T-helper 17 cell (primary cell): ENCODE data around the gene HDGFL3. TPM values are rescaled to one million over a fixed set of nuclear protein-coding genes. Genes with fewer than 3 reads are reported as not detected.
"Not testable (repeated sequence)": the region's sequence is repeated elsewhere in the genome, so short reads cannot be mapped to it uniquely, and the experiment has no call there.

Source experiments
- ATAC-seq: fragments of 150-1000 bp; cut with Tn5 transposase; 2 replicates; pipeline ENCODE4 v1.10.0; 2021; ENCODE audit warnings: mild to moderate bottlenecking, moderate library complexity
- DNase-seq, 3 donors: peaks; one replicate each; pipeline versions ENCODE4 v3.0.0 to v3.0.0-alpha.2; 2020 to 2021
- H3K9me3 ChIP-seq: one replicate; pipeline ENCODE4 v1.7.0; 2013; ENCODE audit warnings: low read length, mild to moderate bottlenecking; ENCODE audit not compliant: control insufficient read depth, poor library complexity, severe bottlenecking
- H3K27ac Mint-ChIP-seq: one replicate; pipeline ENCODE4 v1.8.0; 2022; ENCODE audit warnings: mild to moderate bottlenecking, moderate library complexity, mixed read lengths
- H3K27me3 Mint-ChIP-seq: one replicate; pipeline ENCODE4 v1.8.0; 2022; ENCODE audit warnings: mixed read lengths
- H3K36me3 Mint-ChIP-seq: one replicate; pipeline ENCODE4 v1.8.0; 2022; ENCODE audit warnings: low read depth, mixed read lengths
- H3K4me1 Mint-ChIP-seq: one replicate; pipeline ENCODE4 v1.8.0; 2022; ENCODE audit warnings: mild to moderate bottlenecking, mixed read lengths
- H3K4me3 Mint-ChIP-seq: one replicate; pipeline ENCODE4 v1.8.0; 2022; ENCODE audit warnings: mild to moderate bottlenecking, moderate library complexity, mixed read lengths
- total RNA-seq, 4 donors: library from RNA in 2 of 4; stranded (reverse) in 2 of 4; gene quantifications; one replicate each; pipeline ENCODE4 v1.2.3 and lab custom pipeline; 2022 to 2026

Gene HDGFL3
- total RNA-seq, 2 donors from 2014 or later = 4.4 to 26.4 TPM

- Mint-ChIP-seq H3K27me3 (peaks cover 45% of the 10 kb centered on the region), H3K27ac (no peak overlapping the region), H3K4me1 (no peaks in the 10 kb centered on the region), H3K4me3 (no peak overlapping the region), H3K36me3 (no peaks in the 10 kb centered on the region)
- H3K9me3 ChIP-seq = peaks cover 2% of the 10 kb centered on the region
- ATAC-seq (no peak), DNase-seq (no peak)
These were observed 107.5 kb downstream of the HDGFL3 start for GRCh38 chr15:83100097-83100646.

GRCh38 chr15:83099290-83099689, 108.3 kb downstream of the HDGFL3 start:
- Mint-ChIP-seq H3K4me1 (no peaks in the 10 kb centered on the region), H3K36me3 (no peaks in the 10 kb centered on the region), H3K27me3 (peaks cover 38% of the 10 kb centered on the region), H3K4me3 (no peak overlapping the region), H3K27ac (no peak overlapping the region)
- no peak for ATAC-seq
- peaks cover 2% of the 10 kb centered on the region for H3K9me3 ChIP-seq
- DNase-seq = no peak

GRCh38 chr15:83098079-83098478, 109.5 kb downstream of the HDGFL3 start:
- no peaks in the 10 kb centered on the region for H3K4me1 Mint-ChIP-seq
- H3K27me3 Mint-ChIP-seq = peaks cover 36% of the 10 kb centered on the region
- no peak for ATAC-seq
- no peak for DNase-seq
- H3K9me3 ChIP-seq = peaks cover 2% of the 10 kb centered on the region
- no peaks in the 10 kb centered on the region for H3K36me3 Mint-ChIP-seq
- H3K27ac Mint-ChIP-seq = no peak overlapping the region
- no peak overlapping the region for H3K4me3 Mint-ChIP-seq

- H3K9me3 ChIP-seq = peaks cover 2% of the 10 kb centered on the region
- H3K36me3 Mint-ChIP-seq = no peaks in the 10 kb centered on the region
- peaks cover 18% of the 10 kb centered on the region for H3K27me3 Mint-ChIP-seq
- no peak for DNase-seq
- no peak overlapping the region for H3K4me3 Mint-ChIP-seq
- ATAC-seq = no peak
- H3K27ac Mint-ChIP-seq = no peak overlapping the region
- peaks cover 4% of the 10 kb centered on the region for H3K4me1 Mint-ChIP-seq
These were observed 113.0 kb downstream of the HDGFL3 start for GRCh38 chr15:83094583-83094982.

GRCh38 chr15:83092309-83092976, 115.2 kb downstream of the HDGFL3 start:
- Mint-ChIP-seq H3K27me3 (peaks cover 26% of the 10 kb centered on the region), H3K27ac (no peak overlapping the region), H3K4me1 (peaks cover 4% of the 10 kb centered on the region), H3K36me3 (peaks cover 3% of the 10 kb centered on the region), H3K4me3 (no peak overlapping the region)
- no peak for DNase-seq
- no peaks in the 10 kb centered on the region for H3K9me3 ChIP-seq
- peak; percentile 36 for ATAC-seq

GRCh38 chr15:83091965-83092308, 115.7 kb downstream of the HDGFL3 start:
- H3K9me3 ChIP-seq, ATAC-seq, H3K36me3 Mint-ChIP-seq, H3K4me3 Mint-ChIP-seq, H3K4me1 Mint-ChIP-seq, DNase-seq, H3K27ac Mint-ChIP-seq: not testable (repeated sequence)
- H3K27me3 Mint-ChIP-seq = peaks cover 30% of the 10 kb centered on the region

- Mint-ChIP-seq H3K27ac (no peak overlapping the region), H3K27me3 (peaks cover 28% of the 10 kb centered on the region), H3K36me3 (peaks cover 3% of the 10 kb centered on the region), H3K4me3 (no peak overlapping the region), H3K4me1 (peaks cover 4% of the 10 kb centered on the region)
- peaks cover 2% of the 10 kb centered on the region for H3K9me3 ChIP-seq
- DNase-seq = no peak
- ATAC-seq = no peak
These were observed 117.2 kb downstream of the HDGFL3 start for GRCh38 chr15:83090465-83090864.

GRCh38 chr15:83088876-83089275, 118.7 kb downstream of the HDGFL3 start:
- no peak overlapping the region for H3K4me3 Mint-ChIP-seq
- H3K27ac Mint-ChIP-seq = no peak overlapping the region
- DNase-seq = no peak
- peaks cover 3% of the 10 kb centered on the region for H3K36me3 Mint-ChIP-seq
- peaks cover 4% of the 10 kb centered on the region for H3K4me1 Mint-ChIP-seq
- peaks cover 34% of the 10 kb centered on the region for H3K27me3 Mint-ChIP-seq
- peaks cover 2% of the 10 kb centered on the region for H3K9me3 ChIP-seq
- ATAC-seq = no peak

GRCh38 chr15:83087576-83087975, 120.0 kb downstream of the HDGFL3 start:
- Mint-ChIP-seq H3K27ac (no peak overlapping the region), H3K27me3 (peaks cover 31% of the 10 kb centered on the region), H3K36me3 (peaks cover 3% of the 10 kb centered on the region), H3K4me1 (peaks cover 4% of the 10 kb centered on the region), H3K4me3 (no peak overlapping the region)
- no peak for ATAC-seq
- peaks cover 2% of the 10 kb centered on the region for H3K9me3 ChIP-seq
- no peak for DNase-seq

- peaks cover 28% of the 10 kb centered on the region for H3K27me3 Mint-ChIP-seq
- not testable (repeated sequence) for H3K4me1 Mint-ChIP-seq, H3K9me3 ChIP-seq, H3K27ac Mint-ChIP-seq, H3K4me3 Mint-ChIP-seq, DNase-seq, ATAC-seq, H3K36me3 Mint-ChIP-seq
These were observed 121.6 kb downstream of the HDGFL3 start for GRCh38 chr15:83085864-83086552.

- H3K4me1 Mint-ChIP-seq, H3K27ac Mint-ChIP-seq, H3K4me3 Mint-ChIP-seq, H3K36me3 Mint-ChIP-seq, ATAC-seq, DNase-seq, H3K9me3 ChIP-seq: not testable (repeated sequence)
- peaks cover 28% of the 10 kb centered on the region for H3K27me3 Mint-ChIP-seq
These were observed 122.2 kb downstream of the HDGFL3 start for GRCh38 chr15:83085461-83085860.

- no peak for DNase-seq
- no peak for ATAC-seq
- H3K9me3 ChIP-seq = peaks cover 2% of the 10 kb centered on the region
- no peaks in the 10 kb centered on the region for H3K4me1 Mint-ChIP-seq
- peaks cover 43% of the 10 kb centered on the region for H3K27me3 Mint-ChIP-seq
- no peak overlapping the region for H3K4me3 Mint-ChIP-seq
- H3K36me3 Mint-ChIP-seq = peaks cover 2% of the 10 kb centered on the region
- H3K27ac Mint-ChIP-seq = no peak overlapping the region
These were observed 124.8 kb downstream of the HDGFL3 start for GRCh38 chr15:83082730-83083386.

GRCh38 chr15:83081256-83082014, 126.2 kb downstream of the HDGFL3 start:
- H3K4me1 Mint-ChIP-seq = no peaks in the 10 kb centered on the region
- peaks cover 42% of the 10 kb centered on the region for H3K27me3 Mint-ChIP-seq
- peaks cover 2% of the 10 kb centered on the region for H3K36me3 Mint-ChIP-seq

More at GRCh38 chr15:83081256-83082014, 126.2 kb downstream of the HDGFL3 start:
- ATAC-seq (no peak), DNase-seq (no peak)
- peaks cover 2% of the 10 kb centered on the region for H3K9me3 ChIP-seq
- no peak overlapping the region for H3K4me3 Mint-ChIP-seq
- no peak overlapping the region for H3K27ac Mint-ChIP-seq
